Measurements from ENCODE around the gene AGPAT3. TPM values are rescaled to one million over a fixed set of nuclear protein-coding genes. Genes with fewer than 3 reads are reported as not detected.

Gene AGPAT3
- total RNA-seq, 4 donors from 2014 or later = 28.0 to 36.5 (median 32.2) TPM

GRCh38 chr21:43929217-43929971, 64.4 kb downstream of the AGPAT3 start:
- Histone ChIP-seq H3K36me3 (peaks cover 0 to 52% (median 14%) of the 10 kb centered on the region in 4 donors), H3K9me3 (no peaks in the 10 kb centered on the region), H3K4me1 (peaks cover 3 to 35% (median 15%) of the 10 kb centered on the region in 4 donors), H3K27me3 (no peaks in the 10 kb centered on the region), H3K27ac (replicated peaks in 1 of 4) (peak overlapping the region in 1 of 4 donors; percentile 30), H3K4me3 (no peak overlapping the region)
- no peak for TF ChIP-seq EP300 (IDR thresholded peaks at IDR 0.05)
- TF ChIP-seq POLR2AphosphoS5 (IDR thresholded peaks at IDR 0.05) = no peak
- no peak for TF ChIP-seq CTCF (IDR thresholded peaks at IDR 0.05)
- TF ChIP-seq POLR2A (IDR thresholded peaks at IDR 0.05; ENCODE audit: low read depth) = no peak
- no peak for DNase-seq (ENCODE audit: extremely low spot score)
- 83% methylated on average over 24 of the region's 30 CpGs for WGBS
- intact Hi-C loops (cut with DNase I) = no loop called here

GRCh38 chr21:43930074-43930847, 65.2 kb downstream of the AGPAT3 start:
- no peak for TF ChIP-seq EP300 (IDR thresholded peaks at IDR 0.05)
- no peak for TF ChIP-seq POLR2AphosphoS5 (IDR thresholded peaks at IDR 0.05)
- no peak for TF ChIP-seq POLR2A (IDR thresholded peaks at IDR 0.05; ENCODE audit: low read depth)
- no peak for TF ChIP-seq CTCF (IDR thresholded peaks at IDR 0.05)
- DNase-seq (ENCODE audit: extremely low spot score) = no peak
- Histone ChIP-seq H3K4me3 (no peak overlapping the region), H3K27me3 (no peaks in the 10 kb centered on the region), H3K4me1 (peaks cover 3 to 29% (median 10%) of the 10 kb centered on the region in 4 donors), H3K36me3 (peaks cover 0 to 43% (median 14%) of the 10 kb centered on the region in 4 donors), H3K9me3 (no peaks in the 10 kb centered on the region), H3K27ac (replicated peaks in 1 of 4) (no peak overlapping the region)
- intact Hi-C loops (cut with DNase I) = no loop called here
- 87% methylated on average over 13 of the region's 25 CpGs for WGBS

GRCh38 chr21:43930848-43931375, 65.9 kb downstream of the AGPAT3 start:
- Histone ChIP-seq H3K27me3 (no peaks in the 10 kb centered on the region), H3K4me1 (peaks cover 7 to 27% (median 15%) of the 10 kb centered on the region in 4 donors), H3K27ac (replicated peaks in 1 of 4) (no peak overlapping the region), H3K4me3 (no peak overlapping the region), H3K9me3 (no peaks in the 10 kb centered on the region), H3K36me3 (peaks cover 0 to 37% (median 15%) of the 10 kb centered on the region in 4 donors)
- intact Hi-C loops (cut with DNase I) = no loop called here
- WGBS = 89% methylated on average over 14 of the region's 18 CpGs
- no peak for DNase-seq (ENCODE audit: extremely low spot score)
- TF ChIP-seq POLR2AphosphoS5 (IDR thresholded peaks at IDR 0.05) (no peak), CTCF (IDR thresholded peaks at IDR 0.05) (no peak), EP300 (IDR thresholded peaks at IDR 0.05) (no peak), POLR2A (IDR thresholded peaks at IDR 0.05; ENCODE audit: low read depth) (no peak)

- WGBS = 77% methylated on average over 13 of the region's 13 CpGs
- Histone ChIP-seq H3K9me3 (no peaks in the 10 kb centered on the region), H3K27me3 (no peaks in the 10 kb centered on the region), H3K4me3 (no peak overlapping the region), H3K36me3 (peaks cover 0 to 32% (median 13%) of the 10 kb centered on the region in 4 donors), H3K4me1 (peaks cover 13 to 33% (median 20%) of the 10 kb centered on the region in 4 donors), H3K27ac (replicated peaks in 1 of 4) (no peak overlapping the region)
- DNase-seq (ENCODE audit: extremely low spot score) = no peak
- TF ChIP-seq POLR2A (IDR thresholded peaks at IDR 0.05; ENCODE audit: low read depth) (no peak), EP300 (IDR thresholded peaks at IDR 0.05) (no peak), POLR2AphosphoS5 (IDR thresholded peaks at IDR 0.05) (no peak), CTCF (IDR thresholded peaks at IDR 0.05) (no peak)
- intact Hi-C loops (cut with DNase I) = no loop called here
These were observed 66.5 kb downstream of the AGPAT3 start for GRCh38 chr21:43931489-43931888.

All from esophagus muscularis mucosa (tissue), 4 donors.